ENCODE data around the gene SSTR4.
"Not testable (repeated sequence)": the region's sequence is repeated elsewhere in the genome, so short reads cannot be mapped to it uniquely, and the experiment has no call there.

SSTR4 gene, protein sequence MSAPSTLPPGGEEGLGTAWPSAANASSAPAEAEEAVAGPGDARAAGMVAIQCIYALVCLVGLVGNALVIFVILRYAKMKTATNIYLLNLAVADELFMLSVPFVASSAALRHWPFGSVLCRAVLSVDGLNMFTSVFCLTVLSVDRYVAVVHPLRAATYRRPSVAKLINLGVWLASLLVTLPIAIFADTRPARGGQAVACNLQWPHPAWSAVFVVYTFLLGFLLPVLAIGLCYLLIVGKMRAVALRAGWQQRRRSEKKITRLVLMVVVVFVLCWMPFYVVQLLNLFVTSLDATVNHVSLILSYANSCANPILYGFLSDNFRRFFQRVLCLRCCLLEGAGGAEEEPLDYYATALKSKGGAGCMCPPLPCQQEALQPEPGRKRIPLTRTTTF

DNA sequence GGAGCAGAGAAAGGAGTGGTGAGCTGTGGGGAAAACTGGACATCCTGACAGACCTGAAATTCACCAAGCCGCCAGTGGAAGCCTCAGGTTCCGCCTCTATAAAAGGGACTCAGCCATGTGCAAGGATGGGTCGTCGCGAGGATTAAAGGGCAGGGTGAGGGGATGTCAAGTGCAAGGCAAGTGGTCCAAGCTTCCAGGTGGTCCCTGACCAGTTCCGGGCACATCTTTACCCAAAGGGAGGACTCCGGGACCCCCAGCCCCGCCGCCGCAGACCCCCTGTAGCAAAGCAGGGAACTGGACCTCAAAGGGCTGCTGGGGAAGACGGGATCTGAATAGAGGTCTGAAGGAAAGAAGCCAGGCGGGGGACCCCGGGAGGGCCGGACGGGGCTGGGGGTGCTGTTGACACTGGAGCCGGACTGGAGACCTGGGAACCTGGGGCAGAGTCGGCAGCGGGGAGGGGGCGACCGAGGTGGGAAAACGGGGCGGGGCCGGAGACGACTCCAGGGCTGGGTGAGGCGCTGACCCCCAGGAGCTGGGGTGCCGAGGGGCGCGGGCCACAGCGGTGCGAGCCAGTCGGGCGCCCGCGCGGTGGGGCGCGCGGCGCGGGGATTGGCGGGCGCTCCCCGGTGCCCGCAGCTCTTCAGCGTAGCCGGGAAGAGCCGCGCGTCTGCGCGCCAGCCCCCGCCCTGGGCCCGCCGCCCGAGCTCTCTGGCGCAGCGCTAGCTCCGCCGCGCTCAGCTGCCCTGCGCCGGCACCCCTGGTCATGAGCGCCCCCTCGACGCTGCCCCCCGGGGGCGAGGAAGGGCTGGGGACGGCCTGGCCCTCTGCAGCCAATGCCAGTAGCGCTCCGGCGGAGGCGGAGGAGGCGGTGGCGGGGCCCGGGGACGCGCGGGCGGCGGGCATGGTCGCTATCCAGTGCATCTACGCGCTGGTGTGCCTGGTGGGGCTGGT lies at the start of gene SSTR4:
SSTR4 (plus strand) TSS at position 592 of the 951 bp plus-strand sequence; CDS start at position 764, 172 bp downstream.
- in situ Hi-C loops (cut with MboI; ENCODE audit: low sequenced_read_pairs) = loop anchor here (25.0 kb wide), 1 partner anchor 698 kb away; no protein-coding TSS in a partner anchor

DNA sequence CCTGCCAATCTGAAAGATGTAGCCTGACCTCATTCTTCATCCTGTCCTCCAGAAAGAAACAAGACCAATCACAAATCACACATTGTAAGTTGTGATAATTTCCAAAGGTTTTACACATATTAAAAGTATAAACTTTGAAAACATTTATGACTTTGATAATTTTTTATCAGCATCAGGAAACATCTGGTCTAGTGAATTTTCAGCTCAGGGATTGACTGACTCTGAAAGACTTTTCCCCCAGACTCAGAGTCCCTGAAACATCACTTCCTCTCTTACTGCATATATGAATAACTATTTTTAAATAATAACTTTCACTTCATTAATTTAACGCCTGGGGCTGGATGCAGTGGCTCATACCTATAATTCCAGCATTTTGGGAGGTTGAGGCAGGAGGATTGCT lies 48.5 kb upstream of the SSTR4 start:
- in situ Hi-C loops (cut with MboI; ENCODE audit: low sequenced_read_pairs) = no loop called here

DNA sequence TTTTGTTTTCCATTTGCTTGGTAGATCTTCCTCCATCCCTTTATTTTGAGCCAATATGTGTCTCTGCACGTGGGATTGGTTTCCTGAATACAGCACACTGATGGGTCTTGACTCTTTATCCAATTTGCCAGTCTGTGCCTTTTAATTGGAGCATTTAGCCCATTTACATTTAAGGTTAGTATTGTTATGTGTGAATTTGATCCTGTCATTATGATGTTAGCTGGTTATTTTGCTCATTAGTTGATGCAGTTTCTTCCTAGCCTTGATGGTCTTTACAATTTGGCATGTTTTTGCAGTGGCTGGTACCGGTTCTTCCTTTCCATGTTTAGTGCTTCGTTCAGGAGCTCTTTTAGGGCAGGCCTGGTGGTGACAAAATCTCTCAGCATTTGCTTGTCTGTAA lies 43.7 kb upstream of the SSTR4 start:
- in situ Hi-C loops (cut with MboI; ENCODE audit: low sequenced_read_pairs) = not testable (repeated sequence)

DNA sequence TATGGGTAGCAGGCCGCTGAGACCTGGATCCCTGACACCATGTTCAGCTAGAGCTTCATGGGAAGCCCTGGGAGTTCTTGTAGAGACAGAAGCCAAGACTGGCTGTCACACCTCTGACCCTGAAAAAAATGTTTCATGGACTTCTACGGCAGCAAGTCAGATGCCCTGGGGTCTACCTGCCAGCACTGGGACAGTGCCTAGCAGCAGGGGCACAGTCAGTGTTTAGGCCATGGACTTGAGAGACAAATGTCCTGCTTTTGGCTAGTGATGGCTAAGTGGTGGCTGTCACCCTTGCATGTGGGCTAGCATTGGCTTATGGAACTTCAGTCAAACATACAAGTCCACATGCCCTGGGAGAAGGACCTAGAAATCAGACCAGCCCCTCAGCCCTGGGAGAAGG lies 41.3 kb upstream of the SSTR4 start:
- in situ Hi-C loops (cut with MboI; ENCODE audit: low sequenced_read_pairs) = no loop called here

DNA sequence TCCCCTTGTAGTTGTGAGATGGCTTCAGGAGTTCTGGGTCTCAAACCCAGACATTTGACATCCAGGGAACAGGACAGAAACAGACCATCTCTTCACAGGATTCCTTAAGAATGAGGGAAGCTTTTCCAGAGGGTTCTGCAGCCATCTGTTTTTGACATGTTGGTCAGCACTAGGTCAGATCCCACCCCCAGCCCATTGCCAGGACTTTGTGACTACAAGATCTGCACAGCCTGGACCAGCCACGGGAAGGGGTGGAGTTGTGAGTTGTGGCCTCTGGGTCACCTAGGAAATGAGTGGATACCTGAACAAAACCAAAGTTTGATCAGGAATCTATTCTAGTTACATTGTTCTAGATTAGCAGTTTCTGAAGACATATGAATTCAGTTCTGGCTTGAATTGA lies 39.2 kb upstream of the SSTR4 start:
- in situ Hi-C loops (cut with MboI; ENCODE audit: low sequenced_read_pairs) = no loop called here

DNA sequence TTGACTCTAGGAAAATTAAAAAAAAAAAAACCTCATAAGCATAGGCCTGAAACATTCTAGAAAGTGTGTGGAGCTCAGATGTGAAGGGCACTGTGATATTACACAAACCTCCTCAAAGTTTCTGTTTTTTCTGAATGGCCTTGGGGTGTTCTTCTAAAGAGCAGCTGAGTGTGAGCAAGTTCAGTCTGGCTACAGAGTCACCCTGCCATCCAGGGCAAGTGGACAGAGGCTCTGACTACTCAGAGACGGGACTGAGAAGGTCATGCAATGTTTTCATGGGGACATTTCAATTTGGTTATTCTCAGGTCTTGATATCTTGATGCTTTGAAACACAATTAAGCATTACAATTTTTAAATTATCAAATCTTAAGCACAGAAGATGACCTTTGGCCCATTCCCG lies 36.6 kb upstream of the SSTR4 start:
- in situ Hi-C loops (cut with MboI; ENCODE audit: low sequenced_read_pairs) = no loop called here

DNA sequence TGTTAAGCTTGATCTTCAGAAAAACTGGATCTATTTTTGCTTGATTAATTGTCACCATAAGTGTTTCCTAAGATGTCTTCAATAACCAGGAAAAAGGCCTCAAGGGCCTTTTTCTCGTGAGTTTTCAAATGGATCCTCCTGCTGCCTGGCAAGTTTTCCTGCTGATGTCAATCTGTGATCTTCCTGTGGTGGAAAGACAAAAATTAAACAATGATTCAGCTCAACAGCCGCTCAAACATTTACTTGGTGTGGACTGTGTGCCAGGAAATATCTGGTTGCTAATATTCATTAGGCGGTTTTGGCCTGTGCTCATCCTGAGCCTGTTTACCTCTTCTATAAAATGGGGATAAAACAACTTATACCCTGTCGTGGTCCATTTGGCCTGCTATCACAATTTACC lies 35.4 kb upstream of the SSTR4 start:
- in situ Hi-C loops (cut with MboI; ENCODE audit: low sequenced_read_pairs) = loop anchor here (25.0 kb wide), 1 partner anchor 638 kb away; the partner anchor contains the start of gene CST3

DNA sequence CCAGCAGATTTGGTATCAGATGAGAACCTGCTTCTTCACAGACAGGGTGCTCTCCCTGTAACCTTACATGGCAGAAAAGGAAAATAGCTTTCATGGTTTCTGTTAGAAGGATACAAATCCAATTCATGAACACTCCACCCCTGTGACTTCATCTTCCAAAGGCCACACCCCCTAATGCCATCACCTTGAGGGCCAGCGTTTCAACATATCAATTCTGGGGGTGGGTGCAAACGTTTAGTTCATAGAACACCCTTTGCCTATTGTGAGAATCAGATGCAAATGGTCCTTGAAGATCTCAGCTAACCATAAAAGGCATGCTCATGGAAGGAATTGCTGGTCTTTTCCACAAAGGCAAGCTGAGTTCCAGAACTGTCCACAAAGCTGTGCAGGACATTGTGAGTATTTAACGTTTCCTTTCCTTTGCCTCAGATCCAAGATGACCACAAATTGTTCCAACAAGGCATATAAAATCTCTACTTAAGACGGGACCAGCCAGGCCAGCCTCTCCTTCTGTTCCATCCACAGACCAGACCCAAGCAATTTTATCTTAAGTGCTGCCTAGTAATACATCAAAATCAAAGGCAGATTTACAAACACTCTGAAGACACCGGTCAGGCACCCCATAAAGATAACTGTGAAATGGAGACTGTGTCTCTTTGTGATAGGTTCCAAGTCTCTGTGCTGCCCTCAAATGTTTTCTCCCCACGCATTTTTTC lies 34.7 kb upstream of the SSTR4 start:
- in situ Hi-C loops (cut with MboI; ENCODE audit: low sequenced_read_pairs) = loop anchor here (25.0 kb wide), 1 partner anchor 637 kb away; the partner anchor contains the start of gene CST3

DNA sequence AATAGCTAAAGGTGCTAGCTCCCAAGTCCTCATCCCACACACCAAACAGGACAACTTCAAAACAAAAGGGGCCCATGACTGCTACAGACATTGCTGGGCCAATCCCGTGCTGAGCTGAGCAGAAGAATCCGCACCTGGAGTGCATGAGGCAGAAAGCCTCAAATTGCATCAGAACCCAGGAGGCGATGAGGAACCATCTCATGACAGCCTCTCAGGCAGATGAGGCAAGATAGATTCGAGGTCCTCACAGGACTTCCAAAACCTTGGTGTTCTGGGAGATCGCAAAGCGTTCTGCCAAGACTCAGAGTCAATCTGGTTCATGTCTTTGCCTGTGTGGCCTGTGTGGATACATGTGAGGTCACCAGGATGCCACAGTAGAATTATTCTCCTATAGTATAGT lies 32.8 kb upstream of the SSTR4 start:
- in situ Hi-C loops (cut with MboI; ENCODE audit: low sequenced_read_pairs) = loop anchor here (25.0 kb wide), 1 partner anchor 635 kb away; the partner anchor contains the start of gene CST3

DNA sequence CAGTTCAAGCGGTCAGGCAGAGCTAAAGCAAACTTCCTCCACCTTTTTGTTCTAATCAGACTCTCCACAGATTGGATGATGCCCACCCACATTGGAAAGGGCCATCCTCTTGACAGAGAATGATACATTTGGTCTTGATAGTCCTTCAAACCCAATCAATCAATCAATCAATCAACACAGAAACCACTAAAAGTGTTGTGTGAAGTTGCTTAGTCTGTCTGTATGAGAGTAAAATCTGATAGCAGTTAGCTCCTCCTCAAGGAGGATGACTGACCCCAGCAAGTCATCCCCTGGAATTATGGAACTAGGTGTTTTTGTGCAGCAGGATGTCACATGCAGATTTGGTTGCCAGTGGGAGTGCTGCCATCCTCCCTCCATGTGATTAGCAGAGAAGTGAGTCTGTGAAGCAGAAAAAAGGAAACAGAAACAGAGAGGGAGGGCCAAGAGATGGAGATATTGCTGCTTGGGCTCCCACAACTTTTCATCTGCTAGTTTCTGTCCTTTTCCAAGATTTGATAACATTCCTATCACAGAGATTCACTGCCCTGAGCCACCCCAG lies 32.0 kb upstream of the SSTR4 start:
- in situ Hi-C loops (cut with MboI; ENCODE audit: low sequenced_read_pairs) = loop anchor here (25.0 kb wide), 1 partner anchor 634 kb away; the partner anchor contains the start of gene CST3

DNA sequence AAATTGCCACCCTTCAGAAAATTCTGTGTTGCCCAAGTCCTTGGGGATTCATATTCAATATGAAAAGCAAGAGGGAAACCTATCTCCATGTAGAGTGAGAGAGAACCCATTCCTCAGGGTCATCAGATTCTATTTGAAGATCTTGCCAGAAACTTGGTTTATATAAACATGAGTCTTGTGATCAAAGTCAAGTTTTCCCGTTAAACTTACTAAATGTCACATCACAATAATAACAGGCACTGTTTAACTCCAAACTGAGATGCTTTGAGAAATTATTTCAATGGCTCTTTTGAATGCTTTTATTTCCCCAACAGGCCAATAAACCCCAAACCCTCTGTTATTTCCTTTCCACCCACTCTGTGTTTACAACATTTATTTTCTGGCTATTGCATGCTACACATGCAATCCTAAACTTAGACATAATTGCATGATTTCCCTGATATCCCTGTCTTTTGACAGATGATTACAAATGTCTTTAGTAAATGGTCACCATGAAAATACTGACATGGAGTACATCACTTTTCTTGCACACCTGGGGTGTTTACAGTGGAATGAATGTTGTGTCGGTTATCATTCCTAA lies 31.1 kb upstream of the SSTR4 start:
- in situ Hi-C loops (cut with MboI; ENCODE audit: low sequenced_read_pairs) = loop anchor here (25.0 kb wide), 1 partner anchor 633 kb away; the partner anchor contains the start of gene CST3

DNA sequence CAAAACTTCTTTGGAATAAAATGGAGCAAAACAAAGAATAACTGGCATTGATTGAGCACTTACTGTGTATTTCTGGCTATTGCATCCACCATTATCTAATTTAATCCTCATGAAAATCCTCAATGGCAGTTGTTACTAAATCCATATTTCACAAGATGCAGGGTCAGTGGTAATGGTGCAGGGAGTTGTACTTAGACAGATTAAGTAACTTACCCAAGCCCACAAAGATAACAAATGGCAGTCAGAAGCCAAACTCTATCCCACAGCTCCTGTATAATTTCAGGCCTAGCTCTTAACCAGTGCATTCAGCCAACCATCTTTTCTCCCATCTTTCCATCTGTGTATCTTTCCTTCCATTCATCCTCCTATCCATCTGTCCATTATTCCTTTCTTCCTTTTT lies 29.3 kb upstream of the SSTR4 start:
- in situ Hi-C loops (cut with MboI; ENCODE audit: low sequenced_read_pairs) = loop anchor here (25.0 kb wide), 1 partner anchor 632 kb away; the partner anchor contains the start of gene CST3

DNA sequence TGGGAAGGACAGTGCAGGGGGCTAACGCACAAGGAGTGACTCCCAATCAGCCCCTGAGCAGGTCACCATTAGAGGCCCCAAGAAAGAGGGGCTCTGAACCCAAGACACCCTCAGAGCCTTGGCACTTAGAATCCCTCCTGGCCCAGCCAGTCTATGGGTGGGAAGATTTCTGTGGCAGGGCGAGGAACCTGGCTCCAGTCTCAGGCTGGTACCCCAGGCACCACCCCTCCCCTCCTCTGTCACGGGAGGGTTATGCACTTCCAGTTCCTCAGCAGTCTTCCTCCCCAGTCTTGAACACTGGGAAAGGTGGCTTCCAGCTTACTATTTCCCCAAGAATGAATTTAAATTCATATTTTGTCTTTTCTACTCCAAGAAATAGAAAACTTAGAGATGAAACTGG lies 27.6 kb upstream of the SSTR4 start:
- in situ Hi-C loops (cut with MboI; ENCODE audit: low sequenced_read_pairs) = loop anchor here (25.0 kb wide), 1 partner anchor 630 kb away; the partner anchor contains the start of gene CST3

DNA sequence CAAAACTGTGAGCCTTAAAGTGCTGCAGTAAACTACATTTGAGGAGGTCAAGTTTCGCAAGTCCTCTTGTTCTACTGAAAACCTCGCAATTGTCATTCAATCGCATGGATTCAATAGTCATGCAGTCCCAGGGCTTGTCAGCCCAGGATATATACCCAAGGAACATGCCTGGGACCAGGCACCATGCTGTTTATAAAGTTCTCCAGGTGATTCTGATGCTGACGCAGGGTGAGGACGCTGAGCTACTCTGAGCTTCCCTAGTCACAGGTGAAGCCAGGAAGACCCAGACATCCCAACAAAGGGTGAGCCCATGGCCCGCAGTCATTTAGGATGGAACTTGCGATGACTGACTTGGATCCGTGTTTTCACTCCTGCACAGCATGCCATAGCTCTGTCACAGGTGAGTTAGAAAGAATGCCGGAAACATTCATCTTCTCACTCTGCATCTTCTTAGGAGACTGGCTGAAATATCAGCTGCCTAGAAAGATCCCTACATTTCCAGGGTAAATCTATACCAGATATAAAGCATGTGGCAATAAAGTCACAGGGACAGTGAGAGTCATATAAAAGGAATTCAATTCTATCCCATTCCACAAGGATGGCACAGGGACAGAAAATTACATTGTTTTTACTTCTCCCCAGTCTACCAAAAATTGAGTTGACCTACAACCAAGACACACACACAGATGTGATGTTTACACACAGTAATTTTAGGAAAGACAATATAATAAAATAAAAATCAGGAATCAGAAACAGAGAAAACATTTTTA lies 27.0 kb upstream of the SSTR4 start:
- in situ Hi-C loops (cut with MboI; ENCODE audit: low sequenced_read_pairs) = loop anchor here (25.0 kb wide), 1 partner anchor 629 kb away; the partner anchor contains the start of gene CST3

DNA sequence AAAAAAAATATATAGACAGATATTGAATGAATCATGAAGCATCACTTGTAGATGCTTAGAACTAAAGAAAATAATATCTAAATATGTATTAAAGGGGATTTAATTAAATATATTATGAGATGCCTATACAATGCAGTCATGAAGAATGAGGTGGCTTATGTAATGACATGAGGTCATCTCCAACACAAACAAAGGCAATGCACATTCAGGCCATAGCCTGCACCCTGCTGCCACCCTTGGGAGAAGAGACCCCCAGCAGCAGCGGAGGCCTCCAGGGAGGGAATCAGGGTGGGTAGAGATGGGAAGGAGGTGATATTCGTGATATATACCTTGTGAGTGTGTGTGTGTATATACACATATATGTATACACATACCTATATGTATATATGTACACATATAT lies 26.4 kb upstream of the SSTR4 start:
- in situ Hi-C loops (cut with MboI; ENCODE audit: low sequenced_read_pairs) = loop anchor here (25.0 kb wide), 1 partner anchor 629 kb away; the partner anchor contains the start of gene CST3

DNA sequence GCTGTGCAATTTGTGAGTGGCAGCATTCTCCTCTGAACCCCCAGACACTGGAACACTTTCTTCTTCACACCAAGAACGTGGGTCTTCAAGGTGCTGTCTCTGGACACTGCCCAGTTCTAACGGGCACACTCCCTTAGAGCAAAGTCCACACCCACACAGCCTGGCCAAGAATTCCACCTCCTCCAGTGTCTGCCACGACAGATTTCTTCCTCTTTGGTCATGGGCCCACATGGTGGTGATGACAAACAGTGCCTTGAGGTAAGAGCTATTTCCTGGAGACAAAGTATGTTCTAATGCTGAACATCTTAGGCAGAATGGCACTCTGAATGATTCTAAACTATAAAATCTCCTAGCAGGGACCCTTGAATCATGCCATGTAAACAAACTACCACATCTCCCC lies 25.5 kb upstream of the SSTR4 start:
- in situ Hi-C loops (cut with MboI; ENCODE audit: low sequenced_read_pairs) = loop anchor here (25.0 kb wide), 1 partner anchor 628 kb away; the partner anchor contains the start of gene CST3

DNA sequence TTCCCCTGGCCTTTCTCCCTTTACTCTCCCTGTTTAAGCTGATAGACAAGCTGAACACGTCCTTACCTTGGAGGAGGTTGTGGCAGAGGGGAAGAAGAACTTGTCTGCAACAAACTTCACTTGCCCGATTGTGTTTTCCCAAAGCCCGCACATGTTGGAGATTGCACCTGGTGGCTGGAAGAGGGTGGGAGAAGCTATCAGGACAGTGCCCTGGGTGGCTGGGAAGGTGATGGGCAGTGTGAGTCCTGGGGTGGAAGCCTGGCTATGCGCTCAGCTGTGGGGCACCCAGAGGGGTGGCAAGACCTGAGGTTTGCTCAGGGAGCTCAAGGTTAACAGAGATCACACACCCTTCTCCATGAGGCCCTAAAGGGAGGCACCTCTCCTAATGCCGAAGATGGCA lies 25.0 kb upstream of the SSTR4 start:
- in situ Hi-C loops (cut with MboI; ENCODE audit: low sequenced_read_pairs) = loop anchor here (25.0 kb wide), 1 partner anchor 627 kb away; the partner anchor contains the start of gene CST3

DNA sequence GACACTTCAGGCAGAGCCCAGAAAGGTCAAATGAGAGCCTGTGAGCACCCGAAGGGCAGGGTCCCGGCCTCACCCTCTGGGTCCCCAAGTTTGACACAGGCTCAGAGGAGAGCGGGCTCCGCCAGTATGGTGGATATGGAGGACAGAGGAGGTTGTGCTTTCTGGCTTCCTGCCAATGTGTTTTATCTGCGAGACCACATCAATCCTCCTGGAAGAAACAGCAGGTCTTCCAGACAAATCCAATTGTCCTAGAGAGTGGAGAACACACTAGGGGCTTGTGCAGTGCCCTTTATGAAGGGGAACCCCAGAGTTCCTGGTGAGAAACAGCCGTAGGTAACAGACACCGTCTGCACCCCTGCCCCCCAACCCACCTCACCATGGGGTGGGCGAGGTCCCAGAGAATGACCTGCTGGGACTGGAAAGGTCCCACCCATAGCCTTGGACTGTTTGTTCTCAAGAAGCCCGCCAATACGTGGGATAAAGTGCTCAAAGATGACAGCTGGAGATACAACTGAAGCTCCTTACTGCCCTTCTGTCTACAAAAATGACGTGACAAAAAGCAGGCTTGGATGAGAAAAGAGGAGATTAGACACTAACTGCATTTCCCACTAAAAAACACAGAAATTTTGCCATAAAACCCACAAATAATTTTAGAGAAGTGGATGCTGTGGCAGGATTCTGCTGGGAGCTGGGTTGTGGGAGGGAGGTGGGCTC lies 23.9 kb upstream of the SSTR4 start:
- in situ Hi-C loops (cut with MboI; ENCODE audit: low sequenced_read_pairs) = loop anchor here (25.0 kb wide), 1 partner anchor 626 kb away; the partner anchor contains the start of gene CST3
